Measurements from ENCODE around the gene OR13J1.
"Not testable (repeated sequence)": the region's sequence is repeated elsewhere in the genome, so short reads cannot be mapped to it uniquely, and the experiment has no call there.

Gene OR13J1

DNA sequence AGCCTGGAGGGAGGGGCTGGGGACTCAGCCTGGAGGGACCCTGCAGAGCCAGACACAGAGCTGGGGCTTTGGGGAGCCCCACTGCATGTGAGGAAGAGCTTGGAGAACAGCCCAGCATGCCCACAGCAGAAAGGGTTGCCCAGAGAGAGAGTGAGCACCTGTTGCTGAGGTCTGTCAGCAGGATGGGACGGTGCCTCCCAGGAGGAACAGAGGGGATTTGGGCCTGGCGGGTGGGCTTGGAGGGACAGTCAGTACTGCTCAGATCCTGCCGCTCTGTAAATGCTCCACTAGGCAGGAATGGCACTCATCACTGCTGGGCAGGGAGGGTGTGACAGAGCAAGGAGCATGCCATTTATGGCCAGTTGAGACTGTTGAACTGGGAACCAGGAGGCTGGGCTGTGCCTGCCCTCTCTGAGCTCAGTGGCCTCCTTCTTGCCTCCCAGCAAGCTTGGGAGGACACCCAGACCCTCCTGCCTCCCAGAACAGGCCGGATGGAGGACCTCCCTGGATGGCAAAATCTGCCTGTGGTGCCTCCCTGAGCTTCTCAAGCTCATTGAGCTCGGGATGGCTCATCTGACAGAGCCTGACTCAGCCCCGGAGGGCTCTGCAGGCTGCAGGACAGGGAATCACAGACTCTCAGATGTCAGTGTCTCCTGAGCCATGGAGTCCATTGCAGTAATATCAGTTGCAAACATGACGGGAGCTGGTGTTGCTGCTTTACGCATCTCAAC is 35.0 kb upstream of the OR13J1 start:
- DNase-seq (ENCODE audit: low spot score), result no peak

DNA sequence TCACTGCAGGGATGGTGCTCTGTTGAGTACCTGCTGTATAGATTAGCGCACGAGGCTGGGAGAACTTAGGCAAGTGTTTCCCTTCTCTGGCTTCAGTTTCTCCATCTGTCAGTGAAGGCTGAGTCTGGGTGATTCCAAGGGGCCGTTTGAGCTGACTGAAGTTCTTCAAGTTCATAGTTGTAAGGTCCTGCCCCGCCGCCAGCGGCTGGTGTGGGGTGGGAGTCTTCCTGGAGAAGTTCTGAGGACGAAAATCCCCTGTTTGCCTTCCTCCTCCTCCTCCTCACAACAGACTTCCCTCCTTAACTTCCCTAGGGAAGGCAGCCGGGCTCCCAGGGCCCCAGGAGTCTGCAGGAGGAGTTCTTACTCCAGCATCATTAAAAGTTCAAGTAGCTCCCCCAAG is 34.1 kb upstream of the OR13J1 start:
- no peak for DNase-seq (ENCODE audit: low spot score)

DNA sequence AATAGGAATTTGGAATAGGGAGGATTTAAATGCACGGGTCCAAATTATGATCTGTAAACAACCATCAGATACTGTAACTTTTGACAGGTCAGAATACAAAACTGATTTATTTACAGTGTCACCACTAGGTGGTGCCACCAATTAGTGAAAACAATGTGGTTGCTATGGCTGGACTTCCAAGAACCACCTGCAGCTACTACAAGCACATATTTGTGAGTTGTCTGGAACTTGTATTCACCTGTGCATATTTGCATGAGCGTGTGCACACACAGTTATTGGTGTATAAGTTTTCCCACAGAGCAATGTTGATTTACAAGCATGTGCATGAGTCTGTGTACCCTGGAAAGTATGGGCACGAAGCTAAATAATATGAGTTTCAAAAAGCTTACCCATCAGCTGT is 32.8 kb upstream of the OR13J1 start:
- DNase-seq (ENCODE audit: low spot score), result peak; percentile 62

DNA sequence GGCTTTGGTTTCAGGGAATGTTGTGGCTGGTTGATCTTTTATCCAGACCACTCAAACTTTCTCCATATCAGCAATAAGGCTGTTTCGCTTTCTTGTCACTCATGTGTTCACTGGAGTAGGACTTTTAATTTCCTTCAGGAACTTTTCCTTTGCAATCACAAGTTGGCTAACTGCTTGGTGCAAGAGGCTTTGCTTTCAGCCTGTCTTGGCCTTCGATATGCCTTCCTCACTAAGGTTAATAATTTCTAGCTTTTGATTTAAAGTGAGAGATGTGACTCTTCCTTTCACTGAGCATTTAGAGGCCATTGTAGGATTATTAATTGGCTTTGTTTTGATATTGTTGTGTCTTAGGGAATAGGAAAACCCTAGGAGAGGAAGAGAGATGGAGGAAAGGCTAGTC is 28.8 kb upstream of the OR13J1 start:
- no peak for DNase-seq (ENCODE audit: low spot score)

DNA sequence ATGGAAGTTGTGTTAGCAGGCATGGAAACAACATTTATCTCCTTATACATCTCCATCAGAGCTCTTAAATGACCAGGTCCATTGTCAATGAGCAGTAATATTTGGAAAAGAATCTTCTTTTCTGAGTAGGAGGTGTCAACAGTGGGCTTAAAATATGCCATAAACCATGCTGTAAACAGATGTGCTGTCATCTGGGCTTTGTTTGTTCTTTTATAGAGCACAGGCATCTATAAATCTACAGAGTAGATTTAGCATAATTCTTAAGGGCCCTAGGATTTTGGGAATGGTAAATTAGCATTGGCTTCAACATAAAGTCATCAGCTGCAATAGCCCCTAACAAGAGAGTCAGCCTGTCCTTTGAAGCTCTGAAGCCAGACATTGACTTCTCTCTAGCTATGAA is 28.1 kb upstream of the OR13J1 start:
- no peak for DNase-seq (ENCODE audit: low spot score)

DNA sequence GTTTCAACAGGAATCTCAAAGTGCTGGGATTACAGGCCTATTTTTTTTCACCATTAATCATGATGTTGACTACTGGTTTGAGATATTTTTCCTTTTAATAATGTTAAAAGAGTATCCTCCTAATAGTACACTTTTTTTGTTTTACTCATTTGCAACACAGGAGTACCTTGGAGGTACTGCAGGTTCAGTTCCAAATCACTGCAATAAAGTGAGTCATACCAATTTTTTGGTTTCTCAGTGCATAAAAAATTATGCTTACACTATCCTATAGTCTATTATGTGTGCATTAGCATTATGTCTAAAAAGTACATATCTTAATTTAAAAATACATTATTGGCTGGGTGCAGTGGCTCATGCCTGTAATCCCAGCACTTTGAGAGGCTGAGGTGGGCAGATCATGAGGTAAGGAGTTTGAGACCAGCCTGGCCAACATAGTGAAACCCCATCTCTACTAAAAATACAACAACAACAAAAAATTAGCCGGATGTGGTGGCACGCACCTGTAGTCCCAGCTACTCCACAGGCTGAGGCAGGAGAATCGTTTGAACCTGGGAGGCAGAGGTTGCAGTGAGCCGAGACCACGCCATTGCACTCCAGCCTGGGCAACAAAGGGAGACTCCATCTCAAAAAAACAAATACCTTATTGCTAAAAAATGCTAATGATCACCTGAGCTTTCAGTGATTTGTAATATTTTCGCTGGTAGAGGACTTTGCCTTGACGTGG is 27.3 kb upstream of the OR13J1 start:
- DNase-seq (ENCODE audit: low spot score), result not testable (repeated sequence)

DNA sequence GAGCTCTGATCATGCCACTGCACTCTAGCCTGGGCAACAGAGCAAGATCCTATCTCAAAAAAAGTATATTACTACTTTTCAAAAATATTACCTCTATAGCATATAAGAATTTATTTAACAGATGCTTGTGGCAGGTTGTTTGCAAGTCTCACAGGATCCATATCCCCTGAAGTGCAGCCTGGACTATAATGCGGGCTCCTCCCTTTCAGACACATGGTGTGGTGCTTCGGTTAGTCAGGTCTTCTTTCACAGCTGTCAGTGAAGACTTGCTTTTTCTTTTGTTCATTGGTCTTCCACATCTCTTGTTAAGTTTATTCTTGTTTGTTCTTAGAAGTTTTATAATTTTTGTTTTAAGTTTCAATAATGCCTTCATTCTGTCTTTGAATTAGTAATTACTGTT is 26.4 kb upstream of the OR13J1 start:
- DNase-seq (ENCODE audit: low spot score), result no peak

DNA sequence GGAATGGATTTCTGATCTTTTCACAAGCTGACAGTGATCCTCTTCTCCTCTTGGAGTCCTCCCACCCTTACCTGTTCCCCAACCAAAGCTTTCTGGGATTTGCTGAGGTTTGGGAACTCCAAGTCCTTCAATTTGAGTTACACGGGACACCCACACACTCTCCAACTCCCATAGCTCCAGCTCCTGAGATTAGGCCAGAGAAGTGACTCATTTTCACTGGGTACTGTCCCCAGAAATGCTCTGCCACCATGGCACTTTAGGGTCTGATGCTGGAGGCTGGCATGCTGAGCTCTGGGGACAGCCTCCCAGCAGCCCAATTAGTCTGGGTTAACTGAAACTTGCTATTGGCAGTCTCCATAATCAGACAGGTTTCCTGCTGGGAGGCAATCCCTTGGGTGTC is 21.9 kb upstream of the OR13J1 start:
- no peak for DNase-seq (ENCODE audit: low spot score)

DNA sequence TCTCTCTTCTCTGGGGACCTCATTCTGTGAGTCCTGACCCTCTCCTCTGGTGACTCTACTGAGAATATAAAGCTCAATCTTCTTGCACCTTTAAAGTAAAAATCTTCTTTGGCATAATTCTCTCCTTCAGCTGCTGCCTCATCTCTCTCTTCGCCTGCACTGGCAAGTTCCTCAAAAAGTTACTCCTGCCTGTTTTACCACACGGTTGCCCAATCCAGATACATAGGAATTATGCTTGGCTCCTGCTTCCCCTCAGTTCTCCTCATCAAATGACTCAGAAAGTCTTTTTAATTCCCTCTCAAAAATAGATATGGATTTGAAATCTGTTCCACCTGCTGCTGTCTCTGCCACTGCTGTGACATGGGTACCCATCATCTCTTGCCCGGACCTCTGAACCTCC is 21.4 kb upstream of the OR13J1 start:
- no peak for DNase-seq (ENCODE audit: low spot score)

DNA sequence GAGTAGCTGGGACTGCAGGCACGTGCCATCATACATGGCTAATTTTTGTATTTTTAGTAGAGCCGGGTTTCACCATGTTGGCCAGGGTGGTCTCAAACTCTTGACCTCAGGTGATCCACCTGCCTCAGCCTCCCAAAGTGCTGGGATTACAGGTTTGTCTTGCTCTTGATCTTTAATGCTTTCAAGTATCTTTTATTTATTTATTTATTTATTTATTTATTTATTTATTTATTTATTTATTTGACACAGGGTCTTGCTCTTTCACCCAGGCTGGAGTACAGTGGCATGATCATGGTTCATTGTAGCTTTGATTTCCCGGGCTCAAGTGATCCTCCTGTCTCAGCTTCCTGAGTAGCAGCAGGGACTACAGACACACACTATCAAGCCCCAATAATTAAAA is 14.7 kb upstream of the OR13J1 start:
- DNase-seq (ENCODE audit: low spot score), result not testable (repeated sequence)

DNA sequence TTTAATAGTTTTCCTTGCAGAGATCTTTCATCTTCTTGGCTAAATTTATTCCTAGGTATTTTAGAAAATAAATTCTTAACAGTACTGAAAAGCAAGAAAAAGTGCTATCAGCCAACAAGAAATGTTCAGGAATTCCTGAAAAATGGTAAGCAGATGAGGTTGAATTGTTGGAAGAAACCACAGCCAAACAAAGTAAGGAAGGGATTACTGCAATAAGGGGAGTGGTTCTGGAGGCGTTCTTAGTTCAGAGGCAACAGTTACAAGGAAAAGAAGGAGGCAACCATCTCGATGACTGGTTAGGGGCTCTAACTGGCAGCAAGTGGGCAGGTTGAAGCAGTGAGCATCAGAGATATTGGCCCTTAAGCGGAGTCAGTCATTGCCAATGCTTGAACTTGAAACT is 12.8 kb upstream of the OR13J1 start:
- no peak for DNase-seq (ENCODE audit: low spot score)

DNA sequence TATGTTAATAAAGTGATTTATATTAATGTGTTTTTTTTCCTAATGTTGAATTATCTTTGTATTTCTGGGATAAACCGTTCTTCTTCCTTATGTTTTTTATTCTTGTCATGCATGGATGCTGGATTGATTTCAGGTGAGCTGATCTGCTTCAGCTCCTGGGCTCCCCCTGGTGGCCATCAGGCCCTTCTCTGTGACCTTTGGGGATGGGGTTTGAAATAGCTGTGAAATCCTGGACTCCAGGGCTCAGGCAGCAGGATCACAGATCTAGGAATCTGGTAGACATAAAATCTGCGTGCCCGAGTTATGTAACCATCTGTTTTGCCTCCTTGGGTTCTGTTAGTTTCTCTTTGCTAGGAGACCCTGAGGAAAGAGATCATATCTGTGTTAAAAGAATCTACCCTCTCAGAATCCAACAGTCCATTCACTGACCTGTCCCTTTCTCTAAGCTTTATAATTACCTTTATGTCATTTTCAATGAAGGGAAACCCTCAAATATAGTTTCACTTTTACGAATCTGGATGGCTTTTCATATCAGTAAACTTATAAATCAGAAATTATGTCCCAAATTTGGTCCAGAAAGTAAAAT is 12.2 kb upstream of the OR13J1 start:
- DNase-seq (ENCODE audit: low spot score), result peak; percentile 77

DNA sequence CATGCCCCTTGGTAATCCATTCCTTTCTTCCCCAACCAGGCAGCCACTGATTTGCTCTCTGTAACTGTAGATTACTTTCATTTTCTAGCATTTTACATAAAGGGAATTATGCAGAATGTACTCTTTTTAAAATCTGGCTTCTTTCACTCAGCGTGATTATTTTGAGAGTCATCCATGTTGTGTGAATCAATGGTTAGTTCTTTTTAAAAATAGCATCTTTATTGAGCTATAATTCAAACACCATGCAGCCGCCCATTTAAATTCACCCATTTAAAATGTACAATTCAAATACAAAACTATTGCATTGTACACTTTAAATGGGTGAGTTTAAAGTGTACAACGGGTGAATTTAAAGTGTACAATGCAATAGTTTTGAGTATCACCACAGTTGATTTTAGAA is 2.3 kb upstream of the OR13J1 start:
- DNase-seq (ENCODE audit: low spot score), result no peak

DNA sequence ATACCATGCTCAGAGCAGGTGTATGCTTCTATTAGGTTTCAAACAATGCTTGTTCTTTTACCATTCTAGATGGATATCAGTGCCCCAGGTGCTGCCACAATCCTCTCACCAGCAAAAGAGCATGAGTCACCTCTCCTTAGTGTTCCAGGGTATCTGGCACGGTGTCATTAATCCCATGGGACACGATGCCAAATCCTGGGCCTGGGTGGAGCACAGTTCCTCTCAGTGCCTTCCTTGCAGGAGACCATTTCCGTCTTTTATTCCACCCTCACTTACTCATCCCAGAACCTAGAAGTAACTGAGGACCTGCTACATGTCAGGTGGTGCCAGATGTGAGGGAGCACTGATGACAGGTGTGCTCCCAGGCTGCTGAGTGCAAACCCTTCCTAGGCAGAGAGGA is 1.3 kb upstream of the OR13J1 start:
- no peak for DNase-seq (ENCODE audit: low spot score)

DNA sequence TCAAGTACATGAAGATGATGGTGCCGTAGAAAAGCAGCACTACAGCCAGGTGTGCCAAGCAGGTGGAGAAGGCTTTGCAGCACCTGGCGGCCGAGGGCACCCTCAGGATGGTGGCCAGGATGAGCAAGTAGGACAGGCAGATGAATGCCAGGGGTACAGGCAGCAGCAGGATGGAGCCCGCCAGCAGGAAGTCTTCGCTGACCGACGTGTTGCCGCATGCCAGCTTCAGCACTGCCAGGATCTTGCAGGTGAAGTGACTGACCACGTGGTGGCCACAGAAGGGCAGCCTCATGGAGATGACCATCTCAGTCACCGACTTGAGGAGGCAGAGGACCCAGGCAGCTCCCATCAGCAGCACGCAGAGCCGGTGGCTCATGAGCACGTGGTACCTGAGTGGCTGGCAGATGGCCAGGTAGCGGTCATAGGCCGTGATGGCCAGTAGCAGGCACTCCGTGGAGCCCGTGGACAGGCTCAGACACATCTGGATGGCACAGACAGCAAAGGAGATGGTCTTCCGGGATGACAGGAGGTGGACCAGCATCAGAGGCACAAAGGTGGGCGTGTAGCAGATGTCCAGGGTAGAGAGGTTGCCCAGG is 482 bp downstream of the OR13J1 start:
- no peak for DNase-seq (ENCODE audit: low spot score)

DNA sequence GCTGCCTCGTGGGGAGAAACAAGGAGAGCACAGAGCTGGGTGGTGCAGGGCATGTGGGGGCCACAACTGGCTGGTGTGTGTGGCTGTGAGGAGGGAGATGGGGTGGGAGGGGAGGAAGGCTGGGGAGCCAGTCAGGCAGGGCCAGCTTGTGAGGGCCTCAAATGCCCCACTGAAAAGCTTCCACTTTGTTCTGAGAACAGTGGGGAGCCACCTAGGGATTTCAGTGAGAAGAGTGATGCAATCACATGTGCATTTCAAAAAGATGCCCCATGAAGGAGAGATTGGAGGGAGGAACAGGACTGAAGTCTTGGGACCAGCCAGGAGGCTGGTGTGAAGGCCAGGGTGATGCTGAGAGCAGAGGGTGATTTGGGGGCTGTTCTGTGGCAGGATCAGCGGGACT is 1.3 kb downstream of the OR13J1 start:
- no peak for DNase-seq (ENCODE audit: low spot score)

DNA sequence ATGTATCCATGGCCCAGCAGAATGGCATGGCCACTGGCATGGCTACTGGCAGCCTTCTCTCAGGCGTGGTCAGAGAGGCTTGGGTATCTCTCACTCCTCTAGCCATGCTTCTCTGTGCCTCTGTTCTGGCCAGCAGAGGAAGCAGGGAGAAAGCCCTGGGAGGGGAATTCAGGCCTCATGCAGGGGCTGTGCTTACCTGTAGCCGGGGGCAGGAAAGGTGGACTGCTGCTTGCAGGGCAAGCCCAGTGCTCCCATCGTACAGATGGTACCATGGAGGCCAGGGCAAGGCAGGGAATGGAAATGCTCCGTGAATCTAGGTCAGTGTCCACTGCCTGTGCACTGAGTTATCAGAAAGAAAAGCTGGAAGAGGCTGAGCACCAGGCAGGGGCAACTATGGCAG is 2.7 kb downstream of the OR13J1 start:
- DNase-seq (ENCODE audit: low spot score), result no peak

DNA sequence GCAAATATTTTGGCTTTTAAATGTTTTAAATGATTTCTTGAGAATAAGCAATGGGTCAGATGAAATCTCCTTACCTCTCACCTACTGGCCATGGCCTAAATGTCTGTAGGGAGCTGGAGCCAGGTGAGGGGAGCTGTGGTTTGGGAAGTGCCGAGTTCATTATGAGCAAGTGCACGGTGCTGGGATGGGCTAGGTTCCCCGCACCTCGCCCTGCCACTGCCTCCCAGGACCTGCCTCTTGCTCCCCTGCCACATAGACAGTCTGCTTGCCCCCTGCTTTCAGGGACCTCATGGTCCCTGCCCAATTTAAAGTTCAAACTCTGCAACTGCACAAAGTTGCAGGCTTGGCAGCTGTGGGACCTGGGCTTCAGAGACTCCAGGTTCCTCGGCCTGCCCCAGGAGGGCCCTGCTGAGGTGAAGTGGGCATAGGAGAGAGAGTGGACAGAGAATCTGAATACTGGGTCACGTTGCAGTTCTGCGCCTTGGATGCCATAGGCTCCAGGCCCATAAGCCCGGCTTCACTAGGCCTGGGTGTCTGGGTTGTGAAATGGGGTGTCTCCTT is 5.4 kb downstream of the OR13J1 start:
- no peak for DNase-seq (ENCODE audit: low spot score)

DNA sequence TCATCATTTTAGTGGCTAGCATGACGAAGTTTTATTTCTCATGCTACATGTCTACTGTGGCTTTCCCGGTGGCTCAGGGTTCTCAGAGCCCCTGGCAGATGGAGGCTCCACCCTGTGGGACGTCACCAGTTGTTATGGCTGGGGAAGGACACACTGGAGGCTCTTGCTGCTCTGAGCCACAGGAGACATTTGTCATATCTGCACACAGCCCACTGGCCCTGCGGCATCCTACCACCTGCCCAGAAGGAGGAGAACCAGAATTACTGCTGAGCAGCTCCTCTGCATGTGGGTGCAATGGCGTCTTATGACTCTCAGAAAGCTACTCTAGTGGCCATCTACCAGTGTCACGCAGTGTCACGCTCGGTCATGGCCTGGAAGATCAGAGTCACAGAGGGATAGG is 6.6 kb downstream of the OR13J1 start:
- DNase-seq (ENCODE audit: low spot score), result peak; percentile 21

DNA sequence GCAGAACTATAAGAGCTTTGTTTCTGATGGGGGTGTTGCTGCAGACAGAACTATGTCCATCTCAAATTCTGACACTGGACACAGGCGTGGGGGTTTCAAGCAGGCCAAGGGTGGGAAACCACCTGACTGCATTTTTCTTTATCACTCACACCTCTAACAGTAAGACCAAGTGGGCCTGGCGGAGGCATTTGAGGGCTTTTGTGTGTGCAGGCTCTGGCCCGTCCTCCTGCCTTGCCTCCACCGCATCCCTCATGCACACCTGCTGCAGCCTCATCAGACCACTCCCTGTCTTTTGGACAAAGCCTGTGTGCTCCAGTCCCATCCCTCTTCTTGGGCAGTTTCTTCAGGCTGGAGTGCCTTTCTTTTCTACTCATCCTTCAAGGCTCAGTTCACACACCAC is 7.9 kb downstream of the OR13J1 start:
- no peak for DNase-seq (ENCODE audit: low spot score)

DNA sequence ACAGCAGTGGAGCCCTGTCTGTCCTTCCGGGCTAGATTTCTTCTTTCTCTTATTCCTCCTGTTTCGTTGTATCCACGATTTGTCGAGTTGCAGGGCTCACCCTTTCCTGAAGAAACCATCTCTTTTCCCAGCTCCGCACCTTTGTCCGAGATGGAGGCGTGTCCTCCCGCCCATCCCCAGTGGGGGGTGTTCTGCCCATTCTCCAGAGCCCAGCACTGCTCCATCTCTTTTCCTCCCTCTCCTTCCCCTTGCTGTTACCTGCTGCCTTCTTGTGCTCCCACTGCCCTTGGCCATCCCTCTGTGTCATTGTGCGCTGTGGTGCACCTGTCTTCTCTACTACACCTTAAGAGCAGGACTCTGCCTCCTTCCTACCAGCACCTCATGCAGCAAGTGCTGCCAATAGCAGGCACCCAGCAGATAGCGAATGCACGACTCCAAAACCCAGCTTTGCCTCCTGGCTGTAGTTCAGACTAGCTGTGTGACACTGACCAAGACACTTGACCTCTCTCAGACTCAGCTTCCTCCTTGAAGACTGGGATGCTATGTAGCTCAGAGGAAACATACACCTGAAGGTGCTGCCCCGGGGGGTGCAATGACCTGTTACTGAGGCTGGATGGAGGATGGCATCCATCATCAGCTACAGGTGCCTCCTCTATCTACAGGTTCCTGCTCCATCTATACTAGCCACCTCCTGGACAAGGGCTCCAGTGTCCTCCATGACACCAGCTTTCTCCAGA is 8.9 kb downstream of the OR13J1 start:
- DNase-seq (ENCODE audit: low spot score), result no peak

DNA sequence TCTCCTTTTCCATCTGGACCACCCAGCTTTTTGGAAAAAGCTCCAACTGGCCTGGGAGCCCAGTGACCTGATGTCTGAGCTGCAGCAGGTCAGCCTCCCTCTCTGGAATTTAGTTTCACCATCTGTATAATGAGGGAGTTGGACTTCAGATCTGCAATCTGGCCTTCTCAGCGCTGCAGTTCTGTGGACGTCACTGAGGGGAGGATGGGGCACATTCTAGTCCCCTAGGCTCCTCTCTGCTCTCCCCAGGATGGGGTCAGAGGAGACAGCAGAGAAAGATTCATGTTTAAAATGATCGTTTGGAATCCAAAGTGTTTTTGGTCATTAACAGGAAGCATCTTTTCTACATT is 10.2 kb downstream of the OR13J1 start:
- no peak for DNase-seq (ENCODE audit: low spot score)

Measured in SK-N-DZ (cell line).